8988T (cell line): ENCODE data around the gene TVP23C.
A peak's percentile ranks its signal among the peaks of the same experiment; 100 is the strongest.

ENCODE experiments used
- DNase-seq: peaks from one replicate; pipeline ENCODE4 v3.0.0; 2011

Gene TVP23C

GRCh38 chr17:15494821-15495220 lies 68.5 kb downstream of the TVP23C start:
- DNase-seq, result no peak

- DNase-seq, result no peak
These were observed 69.6 kb downstream of the TVP23C start for GRCh38 chr17:15493693-15494035.

GRCh38 chr17:15492791-15493692 lies 70.2 kb downstream of the TVP23C start:
- DNase-seq, result no peak

- no peak for DNase-seq
These were observed 71.1 kb downstream of the TVP23C start for GRCh38 chr17:15492186-15492585.

GRCh38 chr17:15490634-15491261 lies 72.5 kb downstream of the TVP23C start:
- peak; percentile 36 for DNase-seq

- no peak for DNase-seq
These were observed 74.7 kb downstream of the TVP23C start for GRCh38 chr17:15488557-15488956.

- DNase-seq, result no peak
These were observed 78.2 kb downstream of the TVP23C start for GRCh38 chr17:15485045-15485444.

GRCh38 chr17:15483431-15483830 lies 79.9 kb downstream of the TVP23C start:
- no peak for DNase-seq

- DNase-seq, result no peak
These were observed 80.8 kb downstream of the TVP23C start for GRCh38 chr17:15482476-15482875.

GRCh38 chr17:15481481-15481880 lies 81.8 kb downstream of the TVP23C start:
- DNase-seq, result no peak

GRCh38 chr17:15480204-15480603 lies 83.1 kb downstream of the TVP23C start:
- DNase-seq, result no peak

- no peak for DNase-seq
These were observed 83.6 kb downstream of the TVP23C start for GRCh38 chr17:15479703-15480102.

GRCh38 chr17:15478845-15479244 lies 84.4 kb downstream of the TVP23C start:
- no peak for DNase-seq

- no peak for DNase-seq
These were observed 87.5 kb downstream of the TVP23C start for GRCh38 chr17:15475631-15476354.

GRCh38 chr17:15472891-15473290 lies 90.4 kb downstream of the TVP23C start:
- DNase-seq, result no peak

- no peak for DNase-seq
These were observed 92.7 kb downstream of the TVP23C start for GRCh38 chr17:15470536-15470935.

- no peak for DNase-seq
These were observed 94.0 kb downstream of the TVP23C start for GRCh38 chr17:15469260-15469659.

- no peak for DNase-seq
These were observed 95.2 kb downstream of the TVP23C start for GRCh38 chr17:15468126-15468525.

- DNase-seq, result no peak
These were observed 95.7 kb downstream of the TVP23C start, which contains the start of gene CDRT4 for GRCh38 chr17:15467592-15467991. Gene CDRT4 (minus strand): TSS chr17:15467621. CDS start chr17:15440238, 27,383 bp downstream.

GRCh38 chr17:15466131-15466530 lies 97.2 kb downstream of the TVP23C start:
- DNase-seq, result no peak

- DNase-seq, result no peak
These were observed 98.1 kb downstream of the TVP23C start for GRCh38 chr17:15465045-15465701.

- no peak for DNase-seq
These were observed 98.9 kb downstream of the TVP23C start for GRCh38 chr17:15464231-15464985.
